ENCODE measurements around the gene FOXR2. TPM values are rescaled to one million over a fixed set of nuclear protein-coding genes. Genes with fewer than 3 reads are reported as not detected.

Gene FOXR2, protein sequence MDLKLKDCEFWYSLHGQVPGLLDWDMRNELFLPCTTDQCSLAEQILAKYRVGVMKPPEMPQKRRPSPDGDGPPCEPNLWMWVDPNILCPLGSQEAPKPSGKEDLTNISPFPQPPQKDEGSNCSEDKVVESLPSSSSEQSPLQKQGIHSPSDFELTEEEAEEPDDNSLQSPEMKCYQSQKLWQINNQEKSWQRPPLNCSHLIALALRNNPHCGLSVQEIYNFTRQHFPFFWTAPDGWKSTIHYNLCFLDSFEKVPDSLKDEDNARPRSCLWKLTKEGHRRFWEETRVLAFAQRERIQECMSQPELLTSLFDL
- polyA plus RNA-seq (2013, experiment 1 of 2; ENCODE audit: insufficient read length), result not detected
- polyA plus RNA-seq (2013, experiment 2 of 2; ENCODE audit: insufficient read length), result not detected

DNA sequence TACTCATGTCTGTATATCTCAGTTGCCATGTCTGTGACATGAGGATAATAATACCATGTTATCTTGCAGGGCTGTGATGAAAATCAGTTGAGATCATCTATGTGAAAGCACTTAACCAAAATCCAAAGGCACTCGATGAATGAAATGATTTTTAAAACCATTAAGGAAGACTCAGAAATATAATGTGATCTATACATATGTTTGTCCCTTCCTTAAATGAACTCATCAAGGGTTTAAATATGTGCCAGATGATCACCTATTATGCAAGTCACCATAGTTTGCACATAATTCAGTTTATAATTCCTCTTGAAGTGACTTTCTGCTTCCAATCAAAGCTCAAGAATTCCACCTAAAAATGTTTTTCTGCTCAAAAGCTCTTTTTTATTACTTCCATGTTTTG, at the start of gene FOXR2:
Gene FOXR2 (plus strand): TSS at position 301 of the 400 bp plus-strand sequence. CDS start 312 bp downstream, outside the sequence.
- DNase-seq, result no peak

DNA sequence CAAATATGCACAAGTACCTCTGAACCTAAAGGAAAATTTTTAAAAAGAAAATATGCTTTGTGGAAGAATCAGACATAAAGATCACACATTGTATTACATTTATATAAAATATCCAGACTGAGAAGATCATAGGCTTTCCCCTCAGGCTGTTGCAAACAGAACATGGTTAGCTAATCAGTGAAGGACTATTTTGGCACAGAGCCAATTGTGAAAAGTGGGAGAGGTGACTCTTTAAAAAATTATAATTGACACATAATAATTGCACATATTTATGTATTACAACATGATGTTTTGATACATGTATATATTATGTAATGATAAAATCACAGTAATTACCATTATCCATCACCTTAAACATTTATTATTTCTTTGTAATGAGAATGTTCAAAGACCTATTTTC, 44.1 kb upstream of the FOXR2 start:
- DNase-seq, result no peak

- no peak for DNase-seq
Measured at GRCh38 chrX:55582447-55582846, 40.8 kb upstream of the FOXR2 start.

DNA sequence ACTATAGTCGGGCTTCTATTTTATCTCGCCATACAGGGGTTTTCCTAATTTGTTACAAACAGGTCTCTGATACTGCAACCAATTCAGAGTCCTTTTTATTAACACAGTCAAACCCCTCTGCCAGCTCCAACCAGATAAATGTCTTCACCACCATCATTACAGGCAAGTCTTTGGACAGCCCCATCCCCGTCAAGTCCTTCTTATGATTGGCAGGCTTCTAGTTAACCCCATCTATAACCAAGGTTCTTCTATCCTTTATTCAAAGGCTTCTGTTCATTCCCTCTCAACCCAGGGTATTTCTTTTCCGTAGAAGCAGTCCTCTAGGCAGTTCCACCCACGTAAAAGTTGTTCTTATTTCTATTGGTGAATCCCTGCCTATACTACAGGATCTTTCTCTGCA, 29.9 kb upstream of the FOXR2 start:
- no peak for DNase-seq

GRCh38 chrX:55593756-55594257, 29.4 kb upstream of the FOXR2 start:
- DNase-seq, result no peak

GRCh38 chrX:55598333-55598732, 24.9 kb upstream of the FOXR2 start:
- no peak for DNase-seq

GRCh38 chrX:55619547-55619946, 3.7 kb upstream of the FOXR2 start:
- DNase-seq, result no peak

- no peak for DNase-seq
Measured at GRCh38 chrX:55624403-55624802, 1.2 kb downstream of the FOXR2 start.

- DNase-seq, result no peak
Measured at GRCh38 chrX:55636109-55636508, 12.9 kb downstream of the FOXR2 start.

- no peak for DNase-seq
Measured at GRCh38 chrX:55638933-55639332, 15.7 kb downstream of the FOXR2 start.

- no peak for DNase-seq
Measured at GRCh38 chrX:55640854-55641253, 17.7 kb downstream of the FOXR2 start.

GRCh38 chrX:55648434-55648833, 25.2 kb downstream of the FOXR2 start:
- DNase-seq, result no peak

DNA sequence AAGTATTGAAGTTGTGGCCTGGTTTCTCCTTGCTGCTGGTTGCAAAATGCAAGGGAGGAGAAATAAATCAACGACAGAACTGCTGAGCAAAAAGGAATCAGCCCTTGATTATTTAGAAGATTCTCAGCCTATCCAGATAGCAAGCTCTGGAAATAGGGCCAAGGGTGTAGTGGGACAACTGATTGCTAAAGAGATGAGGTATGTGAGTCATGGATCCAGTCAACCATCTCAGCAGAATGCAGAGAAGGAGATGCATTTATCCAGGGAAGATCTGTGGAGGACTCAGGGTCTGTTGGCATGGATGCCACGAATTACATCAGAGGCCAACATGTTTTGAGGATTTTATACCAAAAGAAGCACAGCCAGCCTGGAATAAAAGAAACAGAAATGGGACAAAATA, 36.7 kb downstream of the FOXR2 start:
- DNase-seq, result no peak

- DNase-seq, result no peak
Measured at GRCh38 chrX:55663584-55663983, 40.4 kb downstream of the FOXR2 start.

DNA sequence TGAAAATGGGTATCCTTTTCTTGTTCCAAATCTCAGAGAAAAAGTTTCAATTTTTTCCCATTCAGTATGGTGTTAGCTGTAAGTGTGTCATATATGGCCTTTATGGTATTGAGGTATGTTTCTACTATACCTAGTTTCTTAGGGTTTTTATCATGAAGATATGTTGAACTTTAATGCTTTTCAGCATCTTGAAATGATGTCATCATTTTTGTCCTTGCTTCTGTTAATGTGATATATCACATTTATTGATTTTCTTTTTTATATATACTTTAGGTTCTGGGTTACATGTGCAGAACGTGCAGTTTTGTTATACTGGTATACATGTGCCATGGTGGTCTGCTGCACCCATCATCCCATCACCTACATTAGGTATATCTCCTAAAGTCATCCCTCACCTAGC, 44.9 kb downstream of the FOXR2 start:
- no peak for DNase-seq

All from fibroblast of skin of scalp (primary cell).